SK-N-SH treated with all-trans-retinoic acid at 6 μM for 48 hours (cell line): Measurements from ENCODE around the gene PSMD7.

Experiments
- ATAC-seq: fragments of 200-7000 bp; cut with Tn5 transposase; 3 replicates; pipeline ENCODE4 v1.9.1; 2020; ENCODE audit warnings: mild to moderate bottlenecking, moderate library complexity
- ARNTL ChIP-seq: fragments of 450-650 bp; formaldehyde crosslinking; IDR thresholded peaks from 2 replicates; pipeline ENCODE4 v1.5.0; 2020; ENCODE audit warnings: low read depth, mild to moderate bottlenecking, moderate library complexity, borderline replicate concordance
- BACH2 ChIP-seq: fragments of 250-450 bp; sonication (Bioruptor Pico); IDR thresholded peaks from 2 replicates; pipeline ENCODE4 v1.9.0; 2021; ENCODE audit warnings: mild to moderate bottlenecking, borderline replicate concordance
- CSDC2 ChIP-seq: fragments of 250-450 bp; sonication (Bioruptor Pico); IDR thresholded peaks from 2 replicates; pipeline ENCODE4 v1.5.0; 2020; ENCODE audit warnings: mild to moderate bottlenecking, moderate library complexity
- ESRRG ChIP-seq: fragments of 250-450 bp; sonication (Bioruptor Pico); IDR thresholded peaks from 2 replicates; pipeline ENCODE4 v1.6.1; 2021; ENCODE audit warnings: mild to moderate bottlenecking
- GLIS3 ChIP-seq: fragments of 250-450 bp; sonication (Bioruptor Pico); IDR thresholded peaks from 2 replicates; pipeline ENCODE4 v1.5.0; 2020; ENCODE audit warnings: mild to moderate bottlenecking, moderate library complexity
- ISL1 ChIP-seq: fragments of 250-450 bp; sonication (Bioruptor Pico); IDR thresholded peaks from 2 replicates; pipeline ENCODE4 v2.1.2; 2022; ENCODE audit warnings: mild to moderate bottlenecking, moderate library complexity
- POU6F1 ChIP-seq: fragments of 250-450 bp; sonication (Bioruptor Pico); IDR thresholded peaks from 2 replicates; pipeline ENCODE4 v1.8.0; 2021; ENCODE audit warnings: low read depth, mild to moderate bottlenecking, moderate library complexity, borderline replicate concordance
- PPARA ChIP-seq: fragments of 250-450 bp; sonication (Bioruptor Pico); IDR thresholded peaks from 2 replicates; pipeline ENCODE4 v1.5.0; 2020; ENCODE audit warnings: mild to moderate bottlenecking, borderline replicate concordance
- RARB ChIP-seq: fragments of 250-450 bp; sonication (Bioruptor Pico); IDR thresholded peaks from 2 replicates; pipeline ENCODE4 v1.8.0; 2021; ENCODE audit warnings: mild to moderate bottlenecking, moderate library complexity
- SNAI2 ChIP-seq: fragments of 250-450 bp; sonication (Bioruptor Pico); IDR thresholded peaks from 2 replicates; pipeline ENCODE4 v1.5.0; 2020; ENCODE audit warnings: mild to moderate bottlenecking, moderate library complexity
- TCF4 ChIP-seq: fragments of 250-450 bp; sonication (Bioruptor Pico); IDR thresholded peaks from 2 replicates; pipeline ENCODE4 v1.8.0; 2021; ENCODE audit warnings: mild to moderate bottlenecking, moderate library complexity, borderline replicate concordance
- TOX ChIP-seq: fragments of 250-450 bp; sonication (Bioruptor Pico); IDR thresholded peaks from 2 replicates; pipeline ENCODE4 v1.8.0; 2021; ENCODE audit warnings: mild to moderate bottlenecking, moderate library complexity, borderline replicate concordance
- ZC3H10 ChIP-seq: fragments of 250-450 bp; sonication (Bioruptor Pico); IDR thresholded peaks from 2 replicates; pipeline ENCODE4 v1.5.1; 2021; ENCODE audit warnings: mild to moderate bottlenecking, moderate library complexity
- ZFP3 ChIP-seq: fragments of 250-450 bp; sonication (Bioruptor Pico); IDR thresholded peaks from 2 replicates; pipeline ENCODE4 v1.5.0; 2020; ENCODE audit warnings: mild to moderate bottlenecking, moderate library complexity
- ZFP30 ChIP-seq: fragments of 450-650 bp; formaldehyde crosslinking; IDR thresholded peaks from 2 replicates; pipeline ENCODE4 v1.5.0; 2022; ENCODE audit warnings: mild to moderate bottlenecking, moderate library complexity
- ZNF565 ChIP-seq: fragments of 450-650 bp; formaldehyde crosslinking; conservative IDR thresholded peaks from 2 replicates; pipeline ENCODE4 v1.5.0; 2020; ENCODE audit warnings: low read depth, mild to moderate bottlenecking, moderate library complexity
- ZNF70 ChIP-seq: fragments of 450-650 bp; formaldehyde crosslinking; IDR thresholded peaks from 2 replicates; pipeline ENCODE4 v1.5.0; 2020; ENCODE audit warnings: mild to moderate bottlenecking, moderate library complexity
- ZNF8 ChIP-seq: fragments of 450-650 bp; formaldehyde crosslinking; IDR thresholded peaks from 2 replicates; pipeline ENCODE4 v1.5.0; 2020; ENCODE audit warnings: mild to moderate bottlenecking, moderate library complexity
- TF ChIP-seq, protein P1 (sequence below): fragments of 250-450 bp; sonication (Bioruptor Pico); IDR thresholded peaks from 2 replicates; pipeline ENCODE4 v1.8.0; 2020; ENCODE audit warnings: mild to moderate bottlenecking, moderate library complexity, borderline replicate concordance
- TF ChIP-seq, protein P2 (sequence below): fragments of 250-450 bp; sonication (Bioruptor Pico); IDR thresholded peaks from 2 replicates; pipeline ENCODE4 v1.5.1; 2021; ENCODE audit warnings: mild to moderate bottlenecking, moderate library complexity
- TF ChIP-seq, protein P3 (sequence below): fragments of 250-450 bp; sonication (Bioruptor Pico); IDR thresholded peaks from 2 replicates; pipeline ENCODE4 v1.5.1; 2020; ENCODE audit warnings: low read depth, mild to moderate bottlenecking, moderate library complexity

PSMD7 gene

DNA sequence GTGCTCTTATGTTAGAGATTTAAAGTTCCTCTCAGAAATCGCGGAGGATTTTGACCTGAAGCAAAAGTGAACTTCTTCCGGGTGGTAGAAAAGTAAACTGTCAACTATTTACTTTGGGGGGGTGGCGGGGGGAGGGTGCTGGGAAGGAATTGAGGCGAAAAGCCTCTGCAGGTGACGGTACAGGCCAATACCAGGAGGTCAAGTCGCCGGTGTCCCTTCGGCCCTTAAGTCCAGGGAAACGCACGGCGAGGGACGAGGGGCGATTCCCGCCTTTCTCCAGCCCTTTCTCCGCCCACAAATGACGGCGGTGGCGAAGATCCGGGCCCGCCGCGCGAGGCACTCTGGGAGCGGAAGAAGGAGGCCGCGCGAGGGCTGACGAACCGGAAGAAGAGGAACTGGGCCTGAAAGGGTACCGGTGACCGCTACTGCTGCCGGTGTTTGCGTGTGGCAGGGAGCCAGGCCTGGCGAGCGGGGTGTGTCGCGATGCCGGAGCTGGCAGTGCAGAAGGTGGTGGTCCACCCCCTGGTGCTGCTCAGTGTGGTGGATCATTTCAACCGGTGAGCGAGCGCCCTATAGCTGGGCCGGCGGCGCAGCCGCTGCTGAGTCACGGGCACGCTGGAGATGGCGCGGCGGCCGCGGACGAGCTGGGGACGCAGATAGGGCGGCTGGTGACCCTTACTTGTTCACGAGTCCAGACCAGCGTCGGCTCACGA, at the start of gene PSMD7:
Gene PSMD7, plus strand, starts transcription at position 383 of the 713 bp plus-strand sequence. Its CDS starts 101 bp downstream, at position 484.
- TF ChIP-seq, protein P1, sequence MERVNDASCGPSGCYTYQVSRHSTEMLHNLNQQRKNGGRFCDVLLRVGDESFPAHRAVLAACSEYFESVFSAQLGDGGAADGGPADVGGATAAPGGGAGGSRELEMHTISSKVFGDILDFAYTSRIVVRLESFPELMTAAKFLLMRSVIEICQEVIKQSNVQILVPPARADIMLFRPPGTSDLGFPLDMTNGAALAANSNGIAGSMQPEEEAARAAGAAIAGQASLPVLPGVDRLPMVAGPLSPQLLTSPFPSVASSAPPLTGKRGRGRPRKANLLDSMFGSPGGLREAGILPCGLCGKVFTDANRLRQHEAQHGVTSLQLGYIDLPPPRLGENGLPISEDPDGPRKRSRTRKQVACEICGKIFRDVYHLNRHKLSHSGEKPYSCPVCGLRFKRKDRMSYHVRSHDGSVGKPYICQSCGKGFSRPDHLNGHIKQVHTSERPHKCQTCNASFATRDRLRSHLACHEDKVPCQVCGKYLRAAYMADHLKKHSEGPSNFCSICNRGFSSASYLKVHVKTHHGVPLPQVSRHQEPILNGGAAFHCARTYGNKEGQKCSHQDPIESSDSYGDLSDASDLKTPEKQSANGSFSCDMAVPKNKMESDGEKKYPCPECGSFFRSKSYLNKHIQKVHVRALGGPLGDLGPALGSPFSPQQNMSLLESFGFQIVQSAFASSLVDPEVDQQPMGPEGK (CRISPR knock-in tag) = peak; percentile 67; the same call in 1 of the 2 replicates
- no peak for TF ChIP-seq ZNF8 (CRISPR knock-in tag)
- peak; percentile 31; the same call in 1 of the 2 replicates for TF ChIP-seq ZFP3
- TF ChIP-seq GLIS3 = 0 out of 2 replicates have a peak, but pooled peaks have one; percentile 33
- ATAC-seq = peak; percentile 97

DNA sequence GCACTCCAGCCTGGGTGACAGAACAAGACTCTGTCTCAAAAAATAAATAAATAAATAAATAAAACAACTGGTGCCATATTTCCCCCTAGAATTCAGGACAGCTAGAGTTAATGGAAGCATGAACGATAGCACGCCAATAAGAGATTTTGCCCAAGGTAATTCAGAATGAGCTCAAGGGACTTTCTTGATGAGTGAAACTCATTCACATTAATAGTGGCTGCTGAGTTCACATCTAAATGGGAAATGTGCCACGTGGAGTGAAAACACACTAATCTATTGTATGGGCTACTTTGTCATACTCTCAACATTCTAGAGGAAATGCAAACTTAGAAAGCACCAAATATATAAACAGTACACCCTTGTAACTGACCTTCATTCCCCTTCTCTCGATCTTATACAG, 47.4 kb upstream of the PSMD7 start:
- ATAC-seq = no peak
- no peak for TF ChIP-seq ISL1 (CRISPR knock-in tag)
- TF ChIP-seq ARNTL (CRISPR knock-in tag) = no peak
- no peak for TF ChIP-seq SNAI2 (CRISPR knock-in tag)
- no peak for TF ChIP-seq ZFP30
- TF ChIP-seq, protein P2, sequence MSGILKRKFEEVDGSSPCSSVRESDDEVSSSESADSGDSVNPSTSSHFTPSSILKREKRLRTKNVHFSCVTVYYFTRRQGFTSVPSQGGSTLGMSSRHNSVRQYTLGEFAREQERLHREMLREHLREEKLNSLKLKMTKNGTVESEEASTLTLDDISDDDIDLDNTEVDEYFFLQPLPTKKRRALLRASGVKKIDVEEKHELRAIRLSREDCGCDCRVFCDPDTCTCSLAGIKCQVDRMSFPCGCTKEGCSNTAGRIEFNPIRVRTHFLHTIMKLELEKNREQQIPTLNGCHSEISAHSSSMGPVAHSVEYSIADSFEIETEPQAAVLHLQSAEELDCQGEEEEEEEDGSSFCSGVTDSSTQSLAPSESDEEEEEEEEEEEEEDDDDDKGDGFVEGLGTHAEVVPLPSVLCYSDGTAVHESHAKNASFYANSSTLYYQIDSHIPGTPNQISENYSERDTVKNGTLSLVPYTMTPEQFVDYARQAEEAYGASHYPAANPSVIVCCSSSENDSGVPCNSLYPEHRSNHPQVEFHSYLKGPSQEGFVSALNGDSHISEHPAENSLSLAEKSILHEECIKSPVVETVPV (CRISPR knock-in tag) = no peak
- TF ChIP-seq PPARA = no peak

DNA sequence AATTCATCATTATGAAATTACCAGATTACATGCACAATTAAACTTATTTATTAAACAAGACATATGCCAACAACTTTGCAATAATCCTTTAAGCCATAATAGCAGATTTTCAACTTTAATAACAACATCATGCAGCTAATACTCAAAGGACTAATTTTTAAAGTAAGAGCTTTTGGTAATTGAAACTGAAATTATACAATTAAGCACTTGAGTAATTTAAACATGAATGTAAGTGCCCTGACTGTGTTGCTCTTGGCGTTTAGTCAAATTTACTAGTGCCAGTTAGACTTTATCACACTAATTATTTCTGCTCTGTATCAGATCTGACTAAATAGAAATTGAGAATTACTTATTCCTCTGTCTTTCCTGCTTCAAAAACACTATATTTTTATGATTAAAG, 46.8 kb upstream of the PSMD7 start:
- TF ChIP-seq ZNF8 (CRISPR knock-in tag) (no peak), ESRRG (CRISPR knock-in tag) (no peak), ISL1 (CRISPR knock-in tag) (peak; percentile 47; the same call in 1 of the 2 replicates), ZC3H10 (CRISPR knock-in tag) (no peak), TOX (CRISPR knock-in tag) (no peak), GLIS3 (no peak), RARB (CRISPR knock-in tag) (no peak), ZFP3 (no peak), PPARA (no peak), TCF4 (CRISPR knock-in tag) (peak; percentile 32; the same call in 1 of the 2 replicates)
- TF ChIP-seq, protein P3, sequence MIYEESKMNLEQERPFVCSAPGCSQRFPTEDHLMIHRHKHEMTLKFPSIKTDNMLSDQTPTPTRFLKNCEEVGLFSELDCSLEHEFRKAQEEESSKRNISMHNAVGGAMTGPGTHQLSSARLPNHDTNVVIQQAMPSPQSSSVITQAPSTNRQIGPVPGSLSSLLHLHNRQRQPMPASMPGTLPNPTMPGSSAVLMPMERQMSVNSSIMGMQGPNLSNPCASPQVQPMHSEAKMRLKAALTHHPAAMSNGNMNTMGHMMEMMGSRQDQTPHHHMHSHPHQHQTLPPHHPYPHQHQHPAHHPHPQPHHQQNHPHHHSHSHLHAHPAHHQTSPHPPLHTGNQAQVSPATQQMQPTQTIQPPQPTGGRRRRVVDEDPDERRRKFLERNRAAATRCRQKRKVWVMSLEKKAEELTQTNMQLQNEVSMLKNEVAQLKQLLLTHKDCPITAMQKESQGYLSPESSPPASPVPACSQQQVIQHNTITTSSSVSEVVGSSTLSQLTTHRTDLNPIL (CRISPR knock-in tag) = no peak
- no peak for ATAC-seq

DNA sequence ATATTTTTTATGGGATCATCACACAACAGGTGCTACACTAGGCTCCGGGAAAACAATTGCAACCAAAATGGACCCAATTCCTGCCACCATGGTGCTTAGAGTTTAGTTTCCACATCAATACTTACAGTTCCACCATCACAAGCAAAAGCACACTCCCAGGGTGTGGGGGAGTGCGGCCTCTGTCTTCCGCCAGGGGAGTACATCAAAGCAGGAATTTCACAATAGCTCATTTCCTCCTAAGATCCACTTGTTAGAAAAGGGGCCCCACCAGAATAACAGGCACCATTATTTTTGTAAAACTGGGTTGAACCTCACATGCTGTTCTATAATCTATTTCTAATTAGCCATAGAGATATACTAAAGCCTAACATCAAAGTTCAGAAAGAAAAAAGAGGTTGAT, 44.3 kb upstream of the PSMD7 start:
- TF ChIP-seq ARNTL (CRISPR knock-in tag) = no peak
- no peak for TF ChIP-seq TOX (CRISPR knock-in tag)
- TF ChIP-seq, protein P2 (CRISPR knock-in tag) = no peak
- no peak for ATAC-seq

DNA sequence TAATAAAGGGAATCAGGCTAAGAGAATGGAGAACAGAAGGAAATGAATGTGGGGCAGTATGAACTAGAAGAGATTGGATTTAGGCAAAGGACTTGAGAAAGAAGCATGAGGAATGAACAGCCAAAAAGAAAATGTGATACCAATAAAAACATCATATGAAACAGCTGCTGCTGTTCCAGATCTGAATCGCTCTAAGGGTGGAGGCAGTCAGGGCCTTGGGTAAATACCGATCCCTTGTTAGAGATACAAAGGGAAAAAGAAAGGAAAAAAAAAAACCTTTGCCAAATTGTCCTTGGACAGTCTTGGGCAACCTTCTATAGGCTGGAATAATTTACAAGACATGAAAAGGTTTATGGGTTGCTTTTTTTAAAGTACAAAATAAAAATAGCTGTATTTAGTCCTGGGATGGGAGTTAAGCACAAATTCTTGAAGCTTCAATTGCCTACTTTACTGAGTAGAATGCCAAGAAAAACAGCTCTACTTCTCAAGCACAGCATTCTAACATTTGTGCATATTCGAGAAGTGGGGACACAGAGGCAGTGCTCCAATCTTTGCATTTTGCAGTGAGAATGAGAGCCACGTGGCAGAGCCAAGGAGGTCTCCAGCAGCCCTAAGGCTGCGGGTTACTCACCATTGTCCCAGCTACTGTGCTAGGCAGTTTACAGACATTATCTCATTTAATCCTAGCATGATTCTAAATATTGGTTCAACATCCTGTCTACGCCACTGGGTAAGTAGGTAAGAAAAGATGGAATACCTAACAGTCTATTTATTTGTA, 43.3 kb upstream of the PSMD7 start:
- ATAC-seq = no peak
- TF ChIP-seq ARNTL (CRISPR knock-in tag) = no peak
- TF ChIP-seq ZNF565 (CRISPR knock-in tag) = no peak
- TF ChIP-seq ESRRG (CRISPR knock-in tag) = no peak
- TF ChIP-seq, protein P3 (CRISPR knock-in tag) = no peak
- no peak for TF ChIP-seq BACH2 (CRISPR knock-in tag)
- TF ChIP-seq ZNF70 = no peak
- TF ChIP-seq ZFP3 = no peak
- no peak for TF ChIP-seq ZC3H10 (CRISPR knock-in tag)
- TF ChIP-seq ISL1 (CRISPR knock-in tag) = no peak
- no peak for TF ChIP-seq ZNF8 (CRISPR knock-in tag)
- no peak for TF ChIP-seq ZFP30
- no peak for TF ChIP-seq POU6F1
- no peak for TF ChIP-seq TCF4 (CRISPR knock-in tag)
- TF ChIP-seq RARB (CRISPR knock-in tag) = no peak
- no peak for TF ChIP-seq TOX (CRISPR knock-in tag)
- TF ChIP-seq PPARA = no peak
- no peak for TF ChIP-seq CSDC2 (CRISPR knock-in tag)
